DND-41 (cell line): ENCODE measurements around the gene MATR3.

Experiments
- ATAC-seq: fragments of 200-7000 bp; cut with Tn5 transposase; 3 replicates; pipeline ENCODE4 v1.9.1; 2021; ENCODE audit warnings: low read depth; ENCODE audit not compliant: insufficient read depth
- DNase-seq: peaks from one replicate; pipeline ENCODE4 v3.0.0-alpha.2; 2020
- H2AFZ ChIP-seq: 2 replicates; pipeline ENCODE4 v1.6.0; 2012; ENCODE audit warnings: low read depth, low read length
- H3K27ac ChIP-seq: 2 replicates; pipeline ENCODE4 v1.5.1; 2012; ENCODE audit warnings: low read length, inconsistent platforms
- H3K27me3 ChIP-seq: fragments of 200-600 bp; sonication (generic); 2 replicates; pipeline ENCODE4 v1.6.0; 2012; ENCODE audit warnings: low read length, mild to moderate bottlenecking, inconsistent platforms; ENCODE audit not compliant: insufficient read depth, poor library complexity
- H3K36me3 ChIP-seq: 2 replicates; pipeline ENCODE4 v1.5.1; 2012; ENCODE audit warnings: low read length, inconsistent platforms; ENCODE audit not compliant: insufficient read depth
- H3K4me1 ChIP-seq: 2 replicates; pipeline ENCODE4 v1.5.1; 2012; ENCODE audit warnings: mild to moderate bottlenecking, low read length; ENCODE audit not compliant: insufficient read depth
- H3K4me2 ChIP-seq: 2 replicates; pipeline ENCODE4 v1.6.0; 2012; ENCODE audit warnings: mild to moderate bottlenecking, moderate library complexity, low read length, inconsistent platforms; ENCODE audit not compliant: insufficient read depth
- H3K4me3 ChIP-seq, 2 experiments: fragments of 200-600 bp in 1 of 2; shearing (Covaris generic) in 1 of 2; 2 replicates each; pipeline ENCODE4 v1.5.1; 2012 to 2016; ENCODE audit warnings: inconsistent platforms in 2 of 2, low read length in 2 of 2, mild to moderate bottlenecking in 2 of 2, low read depth in 1 of 2, moderate library complexity in 1 of 2
- H3K79me2 ChIP-seq: 2 replicates; pipeline ENCODE4 v1.6.0; 2012; ENCODE audit warnings: low read length, inconsistent platforms; ENCODE audit not compliant: insufficient read depth
- H3K9ac ChIP-seq: 2 replicates; pipeline ENCODE4 v1.6.0; 2012; ENCODE audit warnings: low read depth, mild to moderate bottlenecking, inconsistent platforms, low read length, moderate library complexity
- H3K9me3 ChIP-seq: 2 replicates; pipeline ENCODE4 v1.5.1; 2012; ENCODE audit warnings: low read length, moderate library complexity, mild to moderate bottlenecking, inconsistent platforms; ENCODE audit not compliant: insufficient read depth, severe bottlenecking
- H4K20me1 ChIP-seq: 2 replicates; pipeline ENCODE4 v1.6.0; 2012; ENCODE audit warnings: low read length; ENCODE audit not compliant: insufficient read depth
- CTCF ChIP-seq: IDR thresholded peaks from 2 replicates; pipeline ENCODE4 v1.5.1; 2012; ENCODE audit warnings: borderline replicate concordance, low read length, moderate library complexity, mild to moderate bottlenecking; ENCODE audit not compliant: poor library complexity, severe bottlenecking; ENCODE audit errors: extremely low read depth
- EZH2 ChIP-seq: IDR thresholded peaks from 3 replicates; pipeline ENCODE4 v1.6.1; 2012; ENCODE audit warnings: borderline replicate concordance, low read depth, mild to moderate bottlenecking, moderate library complexity, low read length, inconsistent platforms; ENCODE audit not compliant: severe bottlenecking

The MATR3 gene

GRCh38 chr5:139262742-139263445, 30.6 kb upstream of the MATR3 start:
- Histone ChIP-seq H3K27me3 (no peaks in the 10 kb centered on the region), H3K9me3 (no peaks in the 10 kb centered on the region), H3K4me3 (0 out of 4 replicates have a peak overlapping the region, but pooled peaks of 1 of the 2 experiments have one; percentile 8), H3K4me2 (peak overlapping the region; percentile 50), H4K20me1 (no peaks in the 10 kb centered on the region), H3K27ac (peak overlapping the region; percentile 86), H2AFZ (peak overlapping the region; percentile 71), H3K4me1 (peaks cover 38% of the 10 kb centered on the region), H3K9ac (peak overlapping the region; percentile 43), H3K79me2 (no peaks in the 10 kb centered on the region), H3K36me3 (no peaks in the 10 kb centered on the region)
- ATAC-seq (no peak), DNase-seq (peak; percentile 95)
- TF ChIP-seq CTCF (peak; percentile 99), EZH2 (no peak)

- peak overlapping the region; percentile 50 for H3K4me2 ChIP-seq
- H3K79me2 ChIP-seq = no peaks in the 10 kb centered on the region
- DNase-seq = no peak
- peak overlapping the region; percentile 71 for H2AFZ ChIP-seq
- H3K27ac ChIP-seq = peak overlapping the region; percentile 86
- H4K20me1 ChIP-seq = no peaks in the 10 kb centered on the region
- H3K27me3 ChIP-seq = no peaks in the 10 kb centered on the region
- no peak overlapping the region for H3K4me3 ChIP-seq
- H3K9ac ChIP-seq = peak overlapping the region; percentile 43
- no peak for TF ChIP-seq CTCF
- TF ChIP-seq EZH2 = no peak
- H3K4me1 ChIP-seq = peaks cover 38% of the 10 kb centered on the region
- no peaks in the 10 kb centered on the region for H3K36me3 ChIP-seq
- no peak for ATAC-seq
- no peaks in the 10 kb centered on the region for H3K9me3 ChIP-seq
These were observed 30.0 kb upstream of the MATR3 start for GRCh38 chr5:139263536-139263935.

GRCh38 chr5:139263946-139264345, 29.6 kb upstream of the MATR3 start:
- no peaks in the 10 kb centered on the region for H3K79me2 ChIP-seq
- H3K36me3 ChIP-seq = no peaks in the 10 kb centered on the region
- DNase-seq (peak; percentile 23), ATAC-seq (no peak)
- peak overlapping the region; percentile 43 for H3K9ac ChIP-seq
- no peaks in the 10 kb centered on the region for H4K20me1 ChIP-seq
- H3K9me3 ChIP-seq = no peaks in the 10 kb centered on the region
- peak overlapping the region; percentile 86 for H3K27ac ChIP-seq
- no peaks in the 10 kb centered on the region for H3K27me3 ChIP-seq
- TF ChIP-seq EZH2 (no peak), CTCF (no peak)
- peak overlapping the region; percentile 71 for H2AFZ ChIP-seq
- peaks cover 38% of the 10 kb centered on the region for H3K4me1 ChIP-seq
- H3K4me3 ChIP-seq = no peak overlapping the region
- H3K4me2 ChIP-seq = no peak overlapping the region

- H3K36me3 ChIP-seq = no peaks in the 10 kb centered on the region
- H3K27me3 ChIP-seq = no peaks in the 10 kb centered on the region
- no peaks in the 10 kb centered on the region for H3K9me3 ChIP-seq
- H3K4me3 ChIP-seq = no peak overlapping the region
- no peak for ATAC-seq
- peaks cover 38% of the 10 kb centered on the region for H3K4me1 ChIP-seq
- no peak overlapping the region for H2AFZ ChIP-seq
- TF ChIP-seq EZH2 = no peak
- no peak for TF ChIP-seq CTCF
- no peak overlapping the region for H3K27ac ChIP-seq
- H3K9ac ChIP-seq = no peak overlapping the region
- H3K4me2 ChIP-seq = no peak overlapping the region
- DNase-seq = no peak
- H3K79me2 ChIP-seq = no peaks in the 10 kb centered on the region
- H4K20me1 ChIP-seq = no peaks in the 10 kb centered on the region
These were observed 28.5 kb upstream of the MATR3 start for GRCh38 chr5:139265001-139265400.
